HG03520 (cell line): Measurements from ENCODE around the gene SLC25A45.
"Not testable (repeated sequence)": the region's sequence is repeated elsewhere in the genome, so short reads cannot be mapped to it uniquely, and the experiment has no call there.

Source experiments
- ATAC-seq: cut with Tn5 transposase; IDR thresholded peaks from one replicate; pipeline ENCODE4 v1.9.1; 2021; ENCODE audit warnings: mild to moderate bottlenecking, moderate library complexity; ENCODE audit not compliant: unreplicated experiment

SLC25A45 gene

DNA sequence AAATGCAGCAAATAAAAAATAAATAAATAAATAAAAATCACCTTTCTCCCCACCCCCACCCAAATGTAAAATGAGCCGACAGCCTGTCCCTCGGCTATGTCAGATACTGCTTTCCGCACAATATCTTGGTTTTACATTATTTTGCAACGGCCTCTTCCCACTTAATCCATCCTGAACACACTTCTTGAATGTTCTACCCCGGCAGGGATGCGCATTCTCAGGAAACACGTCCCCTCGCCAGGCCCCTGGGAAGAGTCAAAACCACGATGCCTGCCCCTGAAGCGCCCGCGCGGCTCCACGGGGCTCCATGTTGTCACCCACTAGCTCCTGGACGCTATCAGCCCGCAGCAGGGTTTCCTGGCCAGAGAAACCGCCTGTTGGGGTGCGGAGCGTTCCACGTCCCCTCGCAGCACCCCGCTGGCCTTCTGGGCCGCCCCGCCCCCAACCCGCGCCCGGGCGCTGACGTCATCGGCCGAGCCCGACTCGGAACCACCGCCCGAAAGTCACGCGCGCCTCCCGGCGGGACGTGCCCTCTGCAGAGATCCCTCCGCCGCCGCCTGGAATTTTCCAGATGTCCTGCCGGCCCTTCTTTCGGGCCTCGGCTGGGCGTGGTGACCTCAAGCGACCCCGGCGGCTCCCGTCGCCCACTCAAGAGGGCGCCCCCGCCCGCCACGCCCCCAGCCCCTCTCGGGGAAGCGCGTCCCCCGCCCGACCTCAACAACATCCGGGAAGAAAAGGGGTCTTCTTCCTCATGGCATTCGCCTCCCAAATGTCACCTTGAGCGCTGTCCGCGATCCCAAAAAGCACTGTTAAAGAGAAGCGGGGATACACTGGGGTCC is 39.6 kb upstream of the SLC25A45 start:
- peak; percentile 21 for ATAC-seq

GRCh38 chr11:65420979-65421793 is 38.7 kb upstream of the SLC25A45 start:
- no peak for ATAC-seq

DNA sequence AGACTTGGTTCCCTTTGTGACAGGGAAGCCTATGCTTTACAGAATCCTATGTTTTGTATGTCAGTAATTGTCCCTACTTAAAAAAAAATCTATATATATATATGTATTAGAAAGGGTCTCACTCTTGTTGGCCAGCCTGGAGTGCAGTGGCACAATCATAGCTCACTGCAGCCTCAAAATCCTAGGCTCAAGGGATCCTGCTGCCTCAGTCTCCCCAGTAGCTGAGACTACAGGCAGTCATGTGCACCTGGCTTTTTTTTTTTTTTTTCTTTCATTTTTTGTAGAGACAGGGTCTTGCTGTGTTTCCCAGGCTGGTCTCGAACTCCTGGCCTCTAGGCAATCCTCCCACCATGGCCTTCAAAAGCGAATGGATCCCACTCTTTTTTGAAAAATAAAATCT is 38.1 kb upstream of the SLC25A45 start:
- no peak for ATAC-seq

DNA sequence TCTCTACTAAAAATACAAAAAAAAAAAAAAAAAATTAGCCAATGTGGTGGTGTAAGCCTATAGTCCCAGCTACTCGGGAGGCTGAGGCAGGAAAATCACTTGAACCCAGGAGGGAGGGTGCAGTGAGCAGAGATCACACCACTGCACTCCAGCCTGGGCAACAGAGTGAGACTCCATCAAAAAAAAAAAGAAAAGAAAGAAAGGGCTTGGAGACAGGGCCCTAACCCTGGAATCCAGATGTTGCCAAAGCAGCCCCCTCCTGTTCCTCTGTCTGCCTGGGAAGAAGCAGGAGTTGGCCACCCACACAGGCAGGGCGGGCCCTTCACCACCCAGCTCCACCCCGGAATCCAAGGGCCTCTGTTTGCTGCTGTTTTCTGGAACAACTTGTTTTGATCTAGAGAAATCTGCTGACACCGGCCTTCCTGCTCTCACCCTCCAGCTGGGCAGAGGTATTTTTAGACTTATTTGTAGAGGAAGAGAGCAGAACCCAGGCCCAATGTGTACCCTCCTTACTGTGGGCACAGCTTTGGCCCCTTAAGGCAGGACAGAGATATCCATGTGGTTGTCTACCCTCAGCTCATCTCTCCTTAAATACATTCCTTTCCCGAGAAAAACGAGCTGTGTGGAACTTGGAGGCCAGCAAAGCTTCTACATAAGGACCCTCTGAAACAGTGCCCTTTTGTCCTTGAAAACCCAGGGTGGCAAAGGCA is 37.5 kb upstream of the SLC25A45 start:
- ATAC-seq: no peak

- ATAC-seq: no peak
These were observed 37.0 kb upstream of the SLC25A45 start for GRCh38 chr11:65419460-65419771.

- ATAC-seq: peak; percentile 29
These were observed 36.4 kb upstream of the SLC25A45 start for GRCh38 chr11:65418681-65419459.

- ATAC-seq: no peak
These were observed 35.9 kb upstream of the SLC25A45 start for GRCh38 chr11:65418431-65418680.

DNA sequence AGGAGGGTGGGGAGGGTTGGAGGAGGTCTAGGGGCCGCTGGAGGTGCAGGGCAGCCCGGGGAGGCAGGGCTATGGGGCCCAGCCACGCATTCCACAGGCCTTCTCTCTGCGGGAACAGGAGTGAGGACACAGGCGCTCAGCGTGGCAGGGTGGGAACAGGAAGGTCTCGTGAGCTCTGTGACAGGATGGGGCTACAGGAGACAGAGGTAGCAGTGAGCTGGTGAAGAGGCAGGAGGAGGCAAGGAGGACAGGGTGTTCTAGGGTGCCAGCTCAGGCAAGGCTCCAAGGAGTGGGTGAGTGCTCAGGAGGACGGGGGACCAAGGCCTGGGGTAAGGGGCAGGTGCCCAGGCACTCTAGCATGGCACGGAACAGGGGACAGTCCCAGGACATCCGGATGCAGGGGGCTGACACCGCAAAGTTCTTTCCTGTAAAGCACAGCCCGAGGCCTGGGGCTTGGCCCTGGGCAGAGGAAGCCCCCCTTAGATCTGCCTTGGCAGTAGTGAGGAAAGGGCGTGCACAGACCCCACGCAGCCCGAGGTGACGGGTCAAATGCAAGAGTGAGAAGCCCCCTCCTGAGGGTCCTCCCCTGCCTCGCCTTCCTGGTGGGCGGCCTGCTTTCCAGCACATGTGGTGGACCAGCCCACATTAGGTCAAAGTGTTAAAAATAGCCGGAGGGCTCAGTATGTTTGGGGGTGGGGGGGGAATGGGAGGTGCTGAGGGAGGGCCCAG is 35.4 kb upstream of the SLC25A45 start:
- ATAC-seq: no peak

GRCh38 chr11:65416841-65417701 is 34.6 kb upstream of the SLC25A45 start:
- no peak for ATAC-seq

DNA sequence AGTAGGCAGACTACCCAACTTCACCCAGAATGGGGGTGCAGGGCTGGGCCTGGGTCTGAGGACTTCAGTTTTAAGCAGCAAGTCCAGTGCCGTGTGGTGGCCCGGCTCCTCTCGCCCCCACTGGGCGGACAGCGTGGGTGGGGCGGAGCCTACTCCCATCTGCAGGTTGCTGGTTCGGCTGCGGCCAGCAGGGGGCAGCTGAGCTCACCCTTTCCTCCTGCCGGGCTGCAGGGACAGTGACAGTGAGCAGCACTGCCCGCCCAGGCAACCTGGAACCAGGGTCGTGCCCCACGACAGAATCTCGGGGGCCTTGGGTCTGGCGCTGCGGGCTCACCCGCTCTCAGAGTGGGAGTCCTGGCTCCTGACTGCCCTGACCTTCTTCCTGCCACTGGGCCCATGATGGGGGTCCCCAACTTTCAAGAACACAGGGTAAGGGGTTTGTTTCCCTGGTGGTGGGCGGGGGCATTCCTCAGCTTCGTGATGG is 33.9 kb upstream of the SLC25A45 start:
- no peak for ATAC-seq

DNA sequence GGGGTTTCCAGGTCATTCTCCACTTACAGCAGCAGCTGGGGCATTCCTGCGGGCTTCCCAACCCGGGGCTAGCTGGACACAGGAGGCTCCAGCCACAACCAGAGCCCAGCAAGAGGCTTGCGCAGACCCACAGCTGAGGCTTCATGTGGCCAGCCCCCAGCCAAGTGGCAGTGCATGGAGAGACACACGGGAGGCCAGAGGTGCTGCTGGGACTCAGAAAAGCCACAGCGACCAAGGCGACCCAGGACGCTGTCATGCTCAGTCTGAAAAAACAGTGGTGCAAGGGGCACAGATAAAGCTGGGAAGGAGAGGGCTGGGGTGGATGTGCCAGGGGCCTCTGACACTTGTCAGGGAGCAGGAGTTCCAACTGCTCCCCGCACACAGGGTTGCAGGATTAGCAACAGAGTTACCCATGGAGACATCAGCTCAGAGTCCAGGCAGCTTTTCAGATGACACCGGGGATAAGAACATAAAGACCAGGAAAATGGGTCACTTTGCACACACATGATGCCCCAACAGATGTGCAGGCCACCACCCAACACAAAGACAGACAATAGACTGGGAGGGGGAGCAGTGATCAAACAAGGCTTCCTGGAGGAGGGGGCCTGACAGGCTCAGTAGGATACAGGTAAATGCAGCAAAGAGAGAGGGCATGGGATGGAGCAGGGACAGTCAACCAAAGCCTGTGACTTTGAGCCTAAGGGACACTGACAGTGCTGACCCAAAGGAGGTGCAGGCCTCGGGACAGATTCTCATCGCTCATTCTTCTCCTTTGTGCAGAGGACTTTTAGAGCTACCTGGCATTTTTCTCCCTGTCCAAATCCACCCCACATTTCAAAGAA is 33.3 kb upstream of the SLC25A45 start:
- no peak for ATAC-seq

GRCh38 chr11:65414776-65415498 is 32.5 kb upstream of the SLC25A45 start:
- ATAC-seq: no peak

- not testable (repeated sequence) for ATAC-seq
These were observed 30.7 kb upstream of the SLC25A45 start for GRCh38 chr11:65413077-65413664.

GRCh38 chr11:65412271-65413076 is 30.0 kb upstream of the SLC25A45 start:
- no peak for ATAC-seq

DNA sequence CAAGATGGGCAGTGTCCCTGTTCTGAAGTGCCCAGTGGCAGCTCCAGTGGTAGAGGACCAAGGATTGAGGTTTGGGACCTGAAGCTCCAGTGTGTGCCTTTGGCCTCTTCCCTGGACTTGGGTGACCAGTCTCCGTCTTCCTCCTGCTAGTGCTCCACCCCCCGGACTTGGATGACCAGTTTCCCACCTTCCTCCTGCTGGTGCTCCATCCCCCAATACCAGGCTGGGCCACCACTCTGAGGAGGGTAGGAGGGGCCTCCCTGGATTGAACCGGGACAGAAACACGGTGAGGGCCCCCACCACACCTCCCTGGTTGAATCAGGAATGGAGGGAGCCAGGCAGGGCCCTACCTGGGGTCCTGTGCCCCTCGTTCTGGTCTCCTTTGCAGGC is 29.2 kb upstream of the SLC25A45 start:
- no peak for ATAC-seq

DNA sequence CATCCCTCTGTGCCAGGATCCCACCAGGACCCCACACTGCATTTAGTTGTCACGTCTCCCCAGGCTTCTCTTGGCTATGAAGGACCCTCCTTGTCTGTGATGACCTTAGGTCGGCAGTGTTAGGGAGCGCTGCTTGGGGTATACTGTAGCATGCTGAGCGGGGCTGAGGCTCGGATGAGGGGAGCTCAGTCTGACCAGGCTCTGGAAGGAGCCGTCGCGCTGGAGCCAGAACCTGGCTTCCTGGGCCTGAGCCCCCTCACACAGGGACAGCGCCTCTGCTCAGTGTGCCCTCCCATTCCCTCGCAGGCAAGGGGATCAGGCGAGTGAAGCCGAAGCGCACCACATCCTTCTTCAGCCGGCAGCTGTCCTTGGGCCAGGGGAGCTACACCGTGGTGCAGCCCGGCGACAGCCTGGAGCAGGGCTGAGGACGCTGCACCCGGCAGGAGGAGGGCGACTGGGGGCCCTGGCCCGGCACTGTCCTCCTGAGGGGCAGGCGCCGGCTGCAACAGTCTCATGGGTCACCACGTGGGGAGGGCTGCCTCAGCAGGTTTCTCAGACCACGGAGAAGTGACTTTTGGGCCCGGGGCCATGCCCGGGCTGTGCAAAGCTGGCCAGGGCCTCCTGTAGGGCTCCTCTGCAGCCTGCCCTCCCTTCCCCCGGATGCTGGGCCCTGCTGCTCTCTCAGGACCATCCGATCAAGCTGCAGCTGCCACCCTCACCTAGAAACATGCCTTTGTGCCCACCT is 28.7 kb upstream of the SLC25A45 start:
- ATAC-seq: no peak
